Measurements from ENCODE around the gene PCBD1. TPM values are rescaled to one million over a fixed set of nuclear protein-coding genes. Genes with fewer than 3 reads are reported as not detected.

The PCBD1 gene
- total RNA-seq, 1 donor: 26.8 TPM

DNA sequence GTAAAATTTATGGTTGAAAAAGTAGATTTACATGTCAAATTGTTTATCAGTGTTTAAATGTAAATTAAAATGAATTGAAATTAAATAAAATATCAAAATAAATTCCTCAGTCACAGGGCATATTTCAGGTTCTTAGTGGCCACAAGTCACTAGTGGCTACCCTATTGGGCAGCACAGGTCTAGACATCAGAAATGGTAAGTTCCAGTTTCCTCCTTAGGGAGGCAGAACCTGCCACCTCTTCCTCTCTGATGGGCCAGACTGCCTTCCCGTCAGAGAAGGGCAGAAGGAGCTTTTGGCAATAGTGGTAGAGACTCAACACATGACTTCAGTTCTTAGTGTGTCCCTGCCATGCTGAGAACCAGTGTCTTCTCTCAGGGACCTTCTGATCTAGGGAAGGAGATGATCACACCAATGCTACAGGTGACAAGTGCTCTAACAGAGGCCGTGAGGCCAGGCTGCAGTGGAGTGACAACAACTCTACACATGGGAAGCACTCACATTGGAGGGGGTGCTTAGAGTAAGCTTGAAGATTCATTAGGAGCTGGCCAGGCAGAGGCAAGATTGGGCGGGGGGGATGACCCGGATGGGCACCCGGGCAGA is 14.4 kb upstream of the PCBD1 start:
- DNase-seq (ENCODE audit: low read depth): no peak
- H3K4me3 ChIP-seq (ENCODE audit: low read depth, low read length): no peak overlapping the region
- TF ChIP-seq, protein P1, sequence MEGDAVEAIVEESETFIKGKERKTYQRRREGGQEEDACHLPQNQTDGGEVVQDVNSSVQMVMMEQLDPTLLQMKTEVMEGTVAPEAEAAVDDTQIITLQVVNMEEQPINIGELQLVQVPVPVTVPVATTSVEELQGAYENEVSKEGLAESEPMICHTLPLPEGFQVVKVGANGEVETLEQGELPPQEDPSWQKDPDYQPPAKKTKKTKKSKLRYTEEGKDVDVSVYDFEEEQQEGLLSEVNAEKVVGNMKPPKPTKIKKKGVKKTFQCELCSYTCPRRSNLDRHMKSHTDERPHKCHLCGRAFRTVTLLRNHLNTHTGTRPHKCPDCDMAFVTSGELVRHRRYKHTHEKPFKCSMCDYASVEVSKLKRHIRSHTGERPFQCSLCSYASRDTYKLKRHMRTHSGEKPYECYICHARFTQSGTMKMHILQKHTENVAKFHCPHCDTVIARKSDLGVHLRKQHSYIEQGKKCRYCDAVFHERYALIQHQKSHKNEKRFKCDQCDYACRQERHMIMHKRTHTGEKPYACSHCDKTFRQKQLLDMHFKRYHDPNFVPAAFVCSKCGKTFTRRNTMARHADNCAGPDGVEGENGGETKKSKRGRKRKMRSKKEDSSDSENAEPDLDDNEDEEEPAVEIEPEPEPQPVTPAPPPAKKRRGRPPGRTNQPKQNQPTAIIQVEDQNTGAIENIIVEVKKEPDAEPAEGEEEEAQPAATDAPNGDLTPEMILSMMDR (IDR thresholded peaks at IDR 0.05; ENCODE audit: insufficient read depth, low read depth, low read length): no peak

GRCh38 chr10:70901276-70901878 is 13.0 kb upstream of the PCBD1 start:
- TF ChIP-seq, protein P1 (IDR thresholded peaks at IDR 0.05; ENCODE audit: insufficient read depth, low read depth, low read length): no peak
- DNase-seq (ENCODE audit: low read depth): no peak
- no peak overlapping the region for H3K4me3 ChIP-seq (ENCODE audit: low read depth, low read length)

GRCh38 chr10:70899096-70899495 is 10.7 kb upstream of the PCBD1 start:
- TF ChIP-seq, protein P1 (IDR thresholded peaks at IDR 0.05; ENCODE audit: insufficient read depth, low read depth, low read length): no peak
- no peak overlapping the region for H3K4me3 ChIP-seq (ENCODE audit: low read depth, low read length)
- DNase-seq (ENCODE audit: low read depth): no peak

DNA sequence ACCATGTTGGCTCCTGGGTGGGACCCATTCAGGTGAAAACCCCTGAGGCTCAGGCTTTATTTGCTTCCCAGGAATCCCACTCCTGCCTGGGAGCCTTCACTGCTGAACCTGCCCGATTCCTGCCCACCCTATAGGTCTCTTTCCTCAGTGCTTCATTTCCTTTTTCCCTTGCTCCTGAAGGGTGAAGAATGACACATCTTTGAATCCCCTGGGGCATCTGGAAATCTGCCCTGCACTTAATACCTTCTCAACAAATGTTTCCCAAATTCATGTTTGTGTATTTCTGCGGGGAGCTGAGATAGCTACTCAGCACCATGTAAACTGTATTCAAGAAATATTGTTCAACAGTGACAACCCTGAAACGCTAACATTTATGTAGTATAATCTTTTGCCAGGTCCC is 10.3 kb upstream of the PCBD1 start:
- no peak for DNase-seq (ENCODE audit: low read depth)
- TF ChIP-seq, protein P1 (IDR thresholded peaks at IDR 0.05; ENCODE audit: insufficient read depth, low read depth, low read length): no peak
- no peak overlapping the region for H3K4me3 ChIP-seq (ENCODE audit: low read depth, low read length)

DNA sequence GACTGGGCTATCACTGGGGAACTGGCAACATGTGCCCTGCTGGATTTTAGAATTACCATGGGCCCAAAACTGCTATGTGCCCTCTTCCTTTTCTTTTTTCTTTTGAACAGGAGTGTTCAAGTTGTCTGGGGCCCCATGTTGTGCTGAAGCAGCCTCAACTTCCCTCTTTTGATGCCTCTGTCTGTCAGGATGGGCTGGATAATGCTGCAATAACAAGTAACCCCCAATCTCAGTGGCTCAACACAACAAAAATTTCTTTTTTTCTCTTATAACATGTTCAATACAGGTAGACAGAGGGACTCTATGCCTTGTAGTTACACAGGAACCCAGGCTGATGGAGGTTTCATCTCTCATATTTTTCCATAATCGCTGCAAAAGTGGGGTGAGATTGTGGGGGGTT is 8.2 kb upstream of the PCBD1 start:
- TF ChIP-seq, protein P1 (IDR thresholded peaks at IDR 0.05; ENCODE audit: insufficient read depth, low read depth, low read length): no peak
- DNase-seq (ENCODE audit: low read depth): no peak
- H3K4me3 ChIP-seq (ENCODE audit: low read depth, low read length): no peak overlapping the region

GRCh38 chr10:70894416-70894815 is 6.1 kb upstream of the PCBD1 start:
- no peak for DNase-seq (ENCODE audit: low read depth)

More at GRCh38 chr10:70894416-70894815, 6.1 kb upstream of the PCBD1 start:
- TF ChIP-seq, protein P1 (IDR thresholded peaks at IDR 0.05; ENCODE audit: insufficient read depth, low read depth, low read length): no peak
- H3K4me3 ChIP-seq (ENCODE audit: low read depth, low read length): no peak overlapping the region
